Lower leg skin (tissue), 4 donors: ENCODE measurements around the gene FBXW2. TPM values are rescaled to one million over a fixed set of nuclear protein-coding genes. Genes with fewer than 3 reads are reported as not detected.

Experiments used
- DNase-seq, 2 donors: peaks; one replicate each; pipeline ENCODE4 v3.0.0-alpha.2; 2019; ENCODE audit warnings: low spot score in 2 of 2
- H3K4me3 ChIP-seq: fragments of 200-600 bp; sonication (generic); 2 replicates; pipeline ENCODE4 v1.5.1; 2017; ENCODE audit warnings: mild to moderate bottlenecking, low read depth; ENCODE audit not compliant: poor library complexity, severe bottlenecking
- CTCF ChIP-seq, 3 donors: fragments of 450-650 bp; IDR thresholded peaks; one replicate each; pipeline ENCODE4 v1.5.1; 2016; ENCODE audit warnings: antibody characterized with exemption in 3 of 3, mild to moderate bottlenecking in 3 of 3, moderate library complexity in 2 of 3
- POLR2A ChIP-seq, 2 donors: fragments of 450-650 bp; IDR thresholded peaks; one replicate each; pipeline ENCODE4 v1.6.1; 2016 to 2017; ENCODE audit warnings: antibody characterized with exemption in 2 of 2, mild to moderate bottlenecking in 1 of 2, moderate library complexity in 1 of 2
- WGBS, 2 donors: methylation state at CpG; one replicate each; pipeline ENCODE4 v1.1.5; 2018; 5-methylcytosine and 5-hydroxymethylcytosine counted together
- intact Hi-C: fragments of 100-400 bp; cut with DNase I; formaldehyde crosslinking; loops from one replicate; pipeline ENCODE4 v1.15.0; 2023; ENCODE audit warnings: low total_unique reads
- total RNA-seq, 4 donors: library from RNA; depleted of rRNA; stranded (reverse); fragments of >200 nt; gene quantifications; one replicate each; pipeline ENCODE4 v1.1.0, GENCODE V29; 2016

Gene FBXW2
- total RNA-seq, 4 donors from 2014 or later, result 25.9 to 49.6 (median 46.4) TPM

- DNase-seq, result no peak
- no peak overlapping the region for H3K4me3 ChIP-seq
- TF ChIP-seq CTCF (IDR thresholded peaks at IDR 0.05), result no peak
- no peak for TF ChIP-seq POLR2A (IDR thresholded peaks at IDR 0.05)
- WGBS, 2 donors, result 73 to 78% methylated on average over 2 of the region's 2 CpGs
- intact Hi-C loops, result no loop called here
Measured at GRCh38 chr9:120707170-120707569, 86.0 kb downstream of the FBXW2 start.

Other genes with a start within 250 kb of the FBXW2 start
- gene CDK5RAP2, start 213.2 kb downstream of the FBXW2 start, total RNA-seq, result 10 to 100 TPM; 53.5 to 74.2 (median 55.7) TPM
- gene MEGF9, start 78.9 kb downstream of the FBXW2 start, total RNA-seq, result 10 to 100 TPM; 49.0 to 59.0 (median 57.0) TPM
- gene PSMD5, start 49.5 kb upstream of the FBXW2 start, total RNA-seq, result 10 to 100 TPM; 30.1 to 63.7 (median 33.9) TPM
- gene PHF19, start 83.8 kb upstream of the FBXW2 start, total RNA-seq, result 10 to 100 TPM; 11.5 to 22.1 (median 17.8) TPM
- gene TRAF1, start 133.4 kb upstream of the FBXW2 start, total RNA-seq, result 1 to 10 TPM; 2.6 to 4.9 (median 4.7) TPM